AG09309 (cell line): ENCODE measurements around the gene SCN1A.

Source experiments
- DNase-seq: peaks from one replicate; pipeline ENCODE4 v3.0.0-alpha.2; 2010; ENCODE audit warnings: low read depth
- H3K4me3 ChIP-seq: 2 replicates; pipeline ENCODE4 v1.5.1; 2011; ENCODE audit warnings: mild to moderate bottlenecking, low read depth, low read length, moderate library complexity; ENCODE audit not compliant: control insufficient read depth
- TF ChIP-seq, protein P1 (sequence below): IDR thresholded peaks from 2 replicates; pipeline ENCODE4 v1.5.1; 2011; ENCODE audit warnings: mild to moderate bottlenecking, low read depth, low read length, inconsistent platforms; ENCODE audit not compliant: insufficient read depth, control insufficient read depth; ENCODE audit errors: missing control alignments

The SCN1A gene

DNA sequence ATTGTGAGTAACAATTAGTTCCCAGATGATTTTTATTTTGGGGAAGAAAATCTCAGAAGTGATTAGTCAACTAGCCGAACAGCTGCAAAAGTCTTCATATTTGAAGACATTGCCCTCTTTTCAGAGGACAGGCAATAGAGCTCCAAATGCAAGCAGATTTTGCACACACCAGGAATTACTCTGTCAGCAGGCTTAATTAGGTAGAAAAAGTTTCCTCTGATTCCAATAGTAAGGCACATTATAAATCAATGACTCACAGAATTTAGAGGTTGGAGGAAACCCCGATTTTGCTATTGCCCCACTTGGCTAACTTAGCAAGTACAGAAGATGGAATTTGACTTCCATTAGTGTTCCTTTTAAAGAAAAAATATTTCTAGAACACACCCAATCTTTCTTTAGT lies 30.7 kb upstream of the SCN1A start:
- TF ChIP-seq, protein P1, sequence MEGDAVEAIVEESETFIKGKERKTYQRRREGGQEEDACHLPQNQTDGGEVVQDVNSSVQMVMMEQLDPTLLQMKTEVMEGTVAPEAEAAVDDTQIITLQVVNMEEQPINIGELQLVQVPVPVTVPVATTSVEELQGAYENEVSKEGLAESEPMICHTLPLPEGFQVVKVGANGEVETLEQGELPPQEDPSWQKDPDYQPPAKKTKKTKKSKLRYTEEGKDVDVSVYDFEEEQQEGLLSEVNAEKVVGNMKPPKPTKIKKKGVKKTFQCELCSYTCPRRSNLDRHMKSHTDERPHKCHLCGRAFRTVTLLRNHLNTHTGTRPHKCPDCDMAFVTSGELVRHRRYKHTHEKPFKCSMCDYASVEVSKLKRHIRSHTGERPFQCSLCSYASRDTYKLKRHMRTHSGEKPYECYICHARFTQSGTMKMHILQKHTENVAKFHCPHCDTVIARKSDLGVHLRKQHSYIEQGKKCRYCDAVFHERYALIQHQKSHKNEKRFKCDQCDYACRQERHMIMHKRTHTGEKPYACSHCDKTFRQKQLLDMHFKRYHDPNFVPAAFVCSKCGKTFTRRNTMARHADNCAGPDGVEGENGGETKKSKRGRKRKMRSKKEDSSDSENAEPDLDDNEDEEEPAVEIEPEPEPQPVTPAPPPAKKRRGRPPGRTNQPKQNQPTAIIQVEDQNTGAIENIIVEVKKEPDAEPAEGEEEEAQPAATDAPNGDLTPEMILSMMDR, result no peak
- no peak for DNase-seq

DNA sequence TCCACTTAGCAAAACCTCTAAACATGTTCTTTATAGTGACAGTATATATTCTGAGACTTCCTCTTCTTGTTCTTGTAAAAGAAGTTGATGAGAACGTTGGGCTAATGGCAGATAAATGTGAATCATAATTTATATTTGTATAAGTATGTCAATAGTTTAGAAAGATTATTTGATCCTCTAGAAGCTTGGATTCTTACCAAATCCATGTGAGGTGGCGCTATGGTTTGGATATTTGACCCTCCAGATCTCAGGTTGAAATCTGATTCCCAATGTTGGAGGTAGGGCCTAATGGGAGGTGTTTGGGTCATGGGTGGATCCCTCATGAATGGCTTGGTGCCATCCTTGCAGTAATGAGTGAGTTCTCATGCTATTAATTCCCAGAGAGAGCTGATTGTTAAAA lies 29.8 kb upstream of the SCN1A start:
- DNase-seq, result no peak
- TF ChIP-seq, protein P1, result no peak

More for the DNA sequence above, 30.7 kb upstream of the SCN1A start:
- no peak overlapping the region for H3K4me3 ChIP-seq

DNA sequence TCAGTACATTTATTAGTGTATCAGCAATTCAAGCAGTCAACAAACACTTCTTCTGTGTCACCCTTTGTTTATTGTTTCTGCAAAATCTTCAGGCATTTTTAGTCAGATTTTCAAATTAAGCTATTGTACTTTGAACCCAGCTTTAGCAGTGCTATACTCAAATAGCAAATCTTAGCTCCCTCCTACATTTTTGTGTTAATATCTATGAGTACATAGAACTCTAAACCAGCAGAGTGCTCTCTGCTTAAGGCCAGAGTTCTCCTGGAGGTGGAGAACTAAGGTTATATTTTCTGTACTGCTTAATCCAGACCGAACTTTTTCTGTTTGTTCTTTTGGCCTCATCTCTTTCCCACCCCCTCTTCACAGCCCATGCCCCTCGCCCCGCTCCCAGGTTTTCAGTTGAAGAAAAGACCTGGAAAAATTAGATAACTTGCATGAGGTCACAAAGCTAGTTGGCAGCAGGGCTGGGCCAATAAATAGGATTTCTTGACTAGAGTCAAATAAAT lies 29.2 kb upstream of the SCN1A start:
- DNase-seq, result no peak
- TF ChIP-seq, protein P1, result no peak
- no peak overlapping the region for H3K4me3 ChIP-seq

More for the DNA sequence above, 29.8 kb upstream of the SCN1A start:
- H3K4me3 ChIP-seq, result no peak overlapping the region

- no peak for DNase-seq
- TF ChIP-seq, protein P1, result no peak
- no peak overlapping the region for H3K4me3 ChIP-seq
These were observed 27.8 kb upstream of the SCN1A start for GRCh38 chr2:166155589-166155988.

- H3K4me3 ChIP-seq, result no peak overlapping the region
- no peak for DNase-seq
- TF ChIP-seq, protein P1, result no peak
These were observed 27.0 kb upstream of the SCN1A start for GRCh38 chr2:166154685-166155338.

GRCh38 chr2:166152064-166152463 lies 24.2 kb upstream of the SCN1A start:
- TF ChIP-seq, protein P1, result no peak
- no peak for DNase-seq

More at GRCh38 chr2:166152064-166152463, 24.2 kb upstream of the SCN1A start:
- no peak overlapping the region for H3K4me3 ChIP-seq
